Mesothelial cell of epicardium (in vitro differentiated cells): ENCODE results near the gene PTPRT. TPM values are rescaled to one million over a fixed set of nuclear protein-coding genes. Genes with fewer than 3 reads are reported as not detected.

Experiments
- DNase-seq, 2 experiments: peaks; one replicate each; pipeline ENCODE4 v3.0.0; 2021; ENCODE audit warnings: low spot score in 2 of 2; ENCODE audit not compliant: unreplicated experiment in 2 of 2
- H3K27ac Mint-ChIP-seq: 2 replicates; pipeline ENCODE4 v1.8.0; 2021; ENCODE audit warnings: mixed read lengths
- H3K27me3 Mint-ChIP-seq: 2 replicates; pipeline ENCODE4 v1.8.0; 2021; ENCODE audit warnings: low read depth, mixed read lengths
- H3K36me3 Mint-ChIP-seq: 2 replicates; pipeline ENCODE4 v1.8.0; 2021; ENCODE audit warnings: mixed read lengths
- H3K4me1 Mint-ChIP-seq: 2 replicates; pipeline ENCODE4 v1.8.0; 2021; ENCODE audit warnings: mixed read lengths
- H3K4me3 Mint-ChIP-seq: 2 replicates; pipeline ENCODE4 v1.8.0; 2021; ENCODE audit warnings: mild to moderate bottlenecking, moderate library complexity, mixed read lengths
- H3K9me3 Mint-ChIP-seq: 2 replicates; pipeline ENCODE4 v1.8.0; 2021; ENCODE audit warnings: mixed read lengths
- total RNA-seq: library from RNA; stranded (reverse); gene quantifications from 3 replicates; pipeline ENCODE4 v1.2.1, GENCODE V29; 2021
- TF ChIP-seq, protein P1 (sequence below): fragments of 200-600 bp; sonication (generic); IDR thresholded peaks from one replicate; pipeline ENCODE4 v1.5.0; 2021; ENCODE audit warnings: antibody characterized with exemption; ENCODE audit not compliant: unreplicated experiment

Gene PTPRT
- total RNA-seq, 1 donor from 2014 or later = 0.80 TPM

DNA sequence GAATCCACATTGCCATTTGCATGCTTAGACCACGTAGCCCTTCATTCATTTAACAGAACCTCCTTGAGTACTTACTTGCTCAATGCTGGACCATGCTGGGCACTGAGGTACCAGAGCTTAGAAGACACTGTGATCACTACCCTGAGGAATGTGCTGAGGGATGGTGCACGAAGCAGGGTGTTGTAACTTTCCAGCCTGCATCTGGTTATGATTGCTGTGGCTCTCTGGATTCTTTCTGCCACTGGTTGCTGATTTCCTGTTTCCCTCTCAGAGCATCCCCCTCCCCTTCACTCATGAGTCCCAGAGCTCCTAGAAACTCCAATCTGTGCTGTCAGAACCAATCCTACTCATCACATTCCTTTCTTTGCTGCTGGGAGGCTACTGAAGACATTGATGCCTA, 537.4 kb downstream of the PTPRT start:
- H3K27ac Mint-ChIP-seq = no peak overlapping the region

GRCh38 chr20:42650191-42650746, 539.4 kb downstream of the PTPRT start:
- Mint-ChIP-seq H3K27ac (no peak overlapping the region), H3K9me3 (peaks cover 10% of the 10 kb centered on the region), H3K4me1 (no peaks in the 10 kb centered on the region), H3K36me3 (no peaks in the 10 kb centered on the region), H3K4me3 (no peak overlapping the region), H3K27me3 (no peaks in the 10 kb centered on the region)
- DNase-seq = no peak
- TF ChIP-seq, protein P1, sequence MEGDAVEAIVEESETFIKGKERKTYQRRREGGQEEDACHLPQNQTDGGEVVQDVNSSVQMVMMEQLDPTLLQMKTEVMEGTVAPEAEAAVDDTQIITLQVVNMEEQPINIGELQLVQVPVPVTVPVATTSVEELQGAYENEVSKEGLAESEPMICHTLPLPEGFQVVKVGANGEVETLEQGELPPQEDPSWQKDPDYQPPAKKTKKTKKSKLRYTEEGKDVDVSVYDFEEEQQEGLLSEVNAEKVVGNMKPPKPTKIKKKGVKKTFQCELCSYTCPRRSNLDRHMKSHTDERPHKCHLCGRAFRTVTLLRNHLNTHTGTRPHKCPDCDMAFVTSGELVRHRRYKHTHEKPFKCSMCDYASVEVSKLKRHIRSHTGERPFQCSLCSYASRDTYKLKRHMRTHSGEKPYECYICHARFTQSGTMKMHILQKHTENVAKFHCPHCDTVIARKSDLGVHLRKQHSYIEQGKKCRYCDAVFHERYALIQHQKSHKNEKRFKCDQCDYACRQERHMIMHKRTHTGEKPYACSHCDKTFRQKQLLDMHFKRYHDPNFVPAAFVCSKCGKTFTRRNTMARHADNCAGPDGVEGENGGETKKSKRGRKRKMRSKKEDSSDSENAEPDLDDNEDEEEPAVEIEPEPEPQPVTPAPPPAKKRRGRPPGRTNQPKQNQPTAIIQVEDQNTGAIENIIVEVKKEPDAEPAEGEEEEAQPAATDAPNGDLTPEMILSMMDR = no peak

More for the DNA sequence above, 537.4 kb downstream of the PTPRT start:
- TF ChIP-seq, protein P1 = no peak
- H3K4me1 Mint-ChIP-seq = no peaks in the 10 kb centered on the region
- no peak overlapping the region for H3K4me3 Mint-ChIP-seq
- H3K27me3 Mint-ChIP-seq = peaks cover 1% of the 10 kb centered on the region
- no peak for DNase-seq
- peaks cover 5% of the 10 kb centered on the region for H3K9me3 Mint-ChIP-seq
- no peaks in the 10 kb centered on the region for H3K36me3 Mint-ChIP-seq

DNA sequence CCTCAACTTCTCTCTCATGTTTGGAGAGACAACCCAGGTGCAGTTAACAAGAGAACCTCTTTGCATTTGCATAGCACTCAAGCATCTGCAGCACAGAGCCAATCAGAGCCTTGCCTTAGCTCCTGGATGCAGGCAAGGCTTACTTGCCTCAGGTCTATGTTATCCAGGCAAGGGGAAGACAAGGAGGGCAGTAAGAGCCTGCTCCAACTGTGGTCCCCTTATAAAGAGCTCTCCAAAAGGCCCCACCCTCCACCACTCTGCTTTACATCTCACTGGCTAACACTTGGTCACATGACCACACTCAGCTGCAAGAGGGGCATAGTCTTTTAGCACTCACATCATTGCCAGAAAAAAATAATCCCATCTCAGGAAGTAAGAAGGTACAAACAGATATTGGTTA, 540.0 kb downstream of the PTPRT start:
- no peaks in the 10 kb centered on the region for H3K4me1 Mint-ChIP-seq
- H3K27ac Mint-ChIP-seq = no peak overlapping the region
- H3K36me3 Mint-ChIP-seq = no peaks in the 10 kb centered on the region
- H3K27me3 Mint-ChIP-seq = no peaks in the 10 kb centered on the region
- H3K9me3 Mint-ChIP-seq = peaks cover 11% of the 10 kb centered on the region
- no peak overlapping the region for H3K4me3 Mint-ChIP-seq
- TF ChIP-seq, protein P1 = no peak
- DNase-seq = no peak

DNA sequence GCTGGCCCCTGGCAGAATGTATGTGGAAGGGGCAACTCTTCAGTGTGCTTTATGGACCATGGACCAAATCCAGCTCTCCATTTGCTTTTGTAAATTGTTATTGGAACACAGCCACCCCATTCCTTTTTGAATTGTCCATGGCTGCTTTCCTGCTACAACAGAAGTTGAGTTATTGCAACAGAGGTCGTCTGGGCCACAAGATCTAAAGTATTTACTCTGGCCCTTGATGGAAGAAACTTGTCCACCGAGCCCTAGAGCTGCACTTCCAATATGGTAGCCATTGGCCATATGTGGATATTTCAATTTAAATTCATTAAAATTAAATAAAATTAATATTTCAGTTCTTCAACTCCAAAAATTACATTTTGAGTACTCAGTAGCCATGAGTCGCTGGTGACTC, 543.5 kb downstream of the PTPRT start:
- Mint-ChIP-seq H3K4me1 (no peaks in the 10 kb centered on the region), H3K27me3 (no peaks in the 10 kb centered on the region), H3K4me3 (no peak overlapping the region), H3K9me3 (peaks cover 15% of the 10 kb centered on the region), H3K27ac (no peak overlapping the region), H3K36me3 (no peaks in the 10 kb centered on the region)
- no peak for DNase-seq
- TF ChIP-seq, protein P1 = no peak

DNA sequence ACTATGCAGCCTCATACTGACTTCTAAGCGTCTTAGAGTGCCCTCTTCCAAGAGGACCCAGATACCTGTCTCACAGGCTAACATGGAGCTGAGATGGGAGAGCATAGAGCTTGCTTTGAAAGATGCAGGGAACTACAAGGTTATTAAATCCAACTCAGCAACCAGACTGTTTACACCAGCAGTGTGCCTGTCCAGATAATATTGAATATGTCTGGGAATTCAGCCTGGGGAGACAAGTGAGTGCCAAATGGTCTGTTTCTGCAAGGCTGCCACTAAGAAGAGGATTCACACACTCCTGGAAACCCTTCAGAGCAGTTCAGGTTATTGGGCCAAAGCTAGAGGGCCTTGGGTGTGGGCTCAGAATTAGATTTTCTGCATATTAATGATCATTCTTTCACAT, 547.8 kb downstream of the PTPRT start:
- peaks cover 9% of the 10 kb centered on the region for H3K9me3 Mint-ChIP-seq
- TF ChIP-seq, protein P1 = no peak
- no peak for DNase-seq
- no peaks in the 10 kb centered on the region for H3K4me1 Mint-ChIP-seq
- H3K27me3 Mint-ChIP-seq = no peaks in the 10 kb centered on the region
- H3K36me3 Mint-ChIP-seq = no peaks in the 10 kb centered on the region
- no peak overlapping the region for H3K27ac Mint-ChIP-seq
- no peak overlapping the region for H3K4me3 Mint-ChIP-seq

DNA sequence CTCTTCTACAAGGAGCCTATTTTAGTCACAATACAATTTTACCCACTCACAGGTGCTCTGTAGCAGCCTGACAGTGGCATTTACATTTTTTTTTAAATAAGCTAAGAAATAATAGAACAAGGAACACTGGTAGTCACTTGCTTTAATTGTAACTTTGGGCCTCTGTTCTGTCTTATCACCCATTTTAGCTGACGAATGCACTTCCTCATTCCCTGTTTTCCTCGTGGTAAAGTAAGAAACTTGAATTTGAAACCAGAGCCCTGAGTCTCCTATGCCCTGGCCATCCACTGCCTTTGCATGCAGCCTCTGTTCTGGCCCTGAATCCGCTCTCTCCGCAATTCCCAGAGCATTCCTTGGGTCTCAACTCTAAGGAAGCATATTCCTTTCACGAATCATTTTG, 550.6 kb downstream of the PTPRT start:
- no peaks in the 10 kb centered on the region for H3K36me3 Mint-ChIP-seq
- no peaks in the 10 kb centered on the region for H3K4me1 Mint-ChIP-seq
- TF ChIP-seq, protein P1 = no peak
- peaks cover 4% of the 10 kb centered on the region for H3K9me3 Mint-ChIP-seq
- DNase-seq = no peak
- H3K27me3 Mint-ChIP-seq = no peaks in the 10 kb centered on the region
- H3K4me3 Mint-ChIP-seq = no peak overlapping the region
- no peak overlapping the region for H3K27ac Mint-ChIP-seq
